ENCODE data around the gene TCF7L1. TPM values are rescaled to one million over a fixed set of nuclear protein-coding genes. Genes with fewer than 3 reads are reported as not detected.

The TCF7L1 gene
- polyA plus RNA-seq, 1 donor from 2014 or later: not detected

DNA sequence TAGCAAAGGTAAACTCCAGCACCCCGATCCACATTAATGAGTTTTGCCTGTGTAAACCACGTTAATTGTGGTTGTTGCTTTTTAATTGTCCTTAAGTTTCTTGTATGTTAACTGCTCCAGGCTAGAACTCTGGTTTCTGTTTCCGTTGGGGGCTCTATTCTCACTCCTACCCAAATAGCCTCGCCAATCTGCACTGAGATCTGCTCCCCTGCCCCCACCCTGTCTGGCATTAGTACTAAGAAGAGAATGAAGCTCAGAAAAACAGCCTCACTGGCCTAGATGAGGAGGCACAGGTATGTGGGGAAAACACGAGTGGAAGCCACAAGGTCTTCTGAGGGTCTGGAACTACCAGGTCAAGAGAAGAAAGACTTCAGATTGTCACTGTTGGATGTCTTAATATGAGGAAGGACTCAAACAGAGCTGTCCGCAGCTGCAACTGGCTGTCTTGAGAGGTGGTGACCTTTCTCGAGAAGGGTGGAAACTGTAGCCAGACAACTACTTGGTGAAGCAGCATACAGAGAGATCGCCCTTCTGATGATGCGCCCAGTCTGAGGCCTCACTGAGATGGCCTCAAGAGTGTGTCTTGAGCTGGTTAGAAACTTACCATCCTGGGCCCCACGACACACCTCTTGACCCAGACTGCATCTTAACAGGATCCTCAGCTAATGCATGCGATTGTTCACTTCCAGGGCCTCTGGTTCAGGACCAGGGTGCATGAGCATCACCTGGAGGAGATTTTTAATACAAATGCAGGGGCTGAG lies 121.5 kb downstream of the TCF7L1 start:
- TF ChIP-seq CTCF (IDR thresholded peaks at IDR 0.05; ENCODE audit: poor library complexity, severe bottlenecking): no peak
- no peak for TF ChIP-seq EP300 (conservative IDR thresholded peaks at IDR 0.05; ENCODE audit: poor library complexity, severe bottlenecking)
- no peak for TF ChIP-seq REST (IDR thresholded peaks at IDR 0.05; ENCODE audit: borderline replicate concordance)
- TF ChIP-seq POLR2AphosphoS5 (IDR thresholded peaks at IDR 0.05): no peak
- no peak for TF ChIP-seq EZH2 (IDR thresholded peaks at IDR 0.05; ENCODE audit: borderline replicate concordance, insufficient read depth, low read length, poor library complexity, severe bottlenecking)
- TF ChIP-seq RAD21 (conservative IDR thresholded peaks at IDR 0.05): no peak
- no peak for TF ChIP-seq TAF1 (IDR thresholded peaks at IDR 0.05; ENCODE audit: low read depth)
- no peak for TF ChIP-seq SMC3 (conservative IDR thresholded peaks at IDR 0.05; ENCODE audit: poor library complexity)
- no peak for TF ChIP-seq MXI1 (conservative IDR thresholded peaks at IDR 0.05; ENCODE audit: poor library complexity, severe bottlenecking)
- Histone ChIP-seq H3F3A (ENCODE audit: insufficient read depth, low read length, poor library complexity, severe bottlenecking) (no peaks in the 10 kb centered on the region), H3K4me3 (ENCODE audit: low read length) (no peak overlapping the region), H4K20me1 (ENCODE audit: insufficient read depth) (no peaks in the 10 kb centered on the region), H3K9ac (ENCODE audit: low read length) (no peak overlapping the region), H3K9me2 (ENCODE audit: insufficient read depth, low read length) (no peaks in the 10 kb centered on the region), H3K27ac (ENCODE audit: low read length) (no peak overlapping the region), H3K9me3 (ENCODE audit: low read length) (no peaks in the 10 kb centered on the region), H3K79me2 (replicated peaks; ENCODE audit: insufficient read depth, low read length) (no peaks in the 10 kb centered on the region), H3K36me3 (ENCODE audit: insufficient read depth, low read length) (no peaks in the 10 kb centered on the region), H3K4me2 (ENCODE audit: low read length) (no peak overlapping the region), H3K27me3 (ENCODE audit: insufficient read depth, low read depth, low read length) (no peaks in the 10 kb centered on the region), H2AFZ (ENCODE audit: low read depth, low read length) (no peak overlapping the region)

- Histone ChIP-seq H3K9me2 (ENCODE audit: insufficient read depth, low read length) (no peaks in the 10 kb centered on the region), H3K9me3 (ENCODE audit: low read length) (no peaks in the 10 kb centered on the region), H2AFZ (ENCODE audit: low read depth, low read length) (no peak overlapping the region), H4K20me1 (ENCODE audit: insufficient read depth) (no peaks in the 10 kb centered on the region), H3K27me3 (ENCODE audit: insufficient read depth, low read depth, low read length) (no peaks in the 10 kb centered on the region), H3K4me3 (ENCODE audit: low read length) (peak overlapping the region; percentile 45), H3K79me2 (replicated peaks; ENCODE audit: insufficient read depth, low read length) (no peaks in the 10 kb centered on the region), H3F3A (ENCODE audit: insufficient read depth, low read length, poor library complexity, severe bottlenecking) (no peaks in the 10 kb centered on the region), H3K4me2 (ENCODE audit: low read length) (no peak overlapping the region), H3K27ac (ENCODE audit: low read length) (no peak overlapping the region), H3K36me3 (ENCODE audit: insufficient read depth, low read length) (no peaks in the 10 kb centered on the region), H3K9ac (ENCODE audit: low read length) (peak overlapping the region; percentile 49)
- TF ChIP-seq RAD21 (conservative IDR thresholded peaks at IDR 0.05): no peak
- TF ChIP-seq CTCF (IDR thresholded peaks at IDR 0.05; ENCODE audit: poor library complexity, severe bottlenecking): no peak
- no peak for TF ChIP-seq MXI1 (conservative IDR thresholded peaks at IDR 0.05; ENCODE audit: poor library complexity, severe bottlenecking)
- TF ChIP-seq EZH2 (IDR thresholded peaks at IDR 0.05; ENCODE audit: borderline replicate concordance, insufficient read depth, low read length, poor library complexity, severe bottlenecking): no peak
- no peak for TF ChIP-seq SMC3 (conservative IDR thresholded peaks at IDR 0.05; ENCODE audit: poor library complexity)
- no peak for TF ChIP-seq REST (IDR thresholded peaks at IDR 0.05; ENCODE audit: borderline replicate concordance)
Observed at GRCh38 chr2:85255456-85255812, 122.2 kb downstream of the TCF7L1 start.
